SK-N-MC (cell line): Measurements from ENCODE around the gene LIF.

ENCODE experiments used
- DNase-seq: peaks from one replicate; pipeline ENCODE4 v3.0.0-alpha.2; 2011; ENCODE audit warnings: low read depth, low spot score
- H3K27ac ChIP-seq: fragments of 200-600 bp; sonication (generic); 2 replicates; pipeline ENCODE4 v1.5.1; 2016; ENCODE audit warnings: mixed run types
- H3K36me3 ChIP-seq: fragments of 200-600 bp; sonication (generic); 2 replicates; pipeline ENCODE4 v1.6.1; 2017; ENCODE audit warnings: antibody characterized with exemption, low read length, mixed read lengths; ENCODE audit not compliant: insufficient read depth
- H3K4me3 ChIP-seq: fragments of 200-600 bp; sonication (generic); 2 replicates; pipeline ENCODE4 v1.5.1; 2016
- H3K9ac ChIP-seq: fragments of 200-600 bp; sonication (generic); 2 replicates; pipeline ENCODE4 v1.8.0; 2017; ENCODE audit warnings: mixed run types, mixed read lengths; ENCODE audit not compliant: insufficient read length
- H3K9me3 ChIP-seq: fragments of 200-600 bp; sonication (generic); 2 replicates; pipeline ENCODE4 v1.6.1; 2017; ENCODE audit warnings: low read depth, mild to moderate bottlenecking, antibody characterized with exemption, low read length, moderate library complexity, mixed read lengths
- EZH2 ChIP-seq: fragments of 200-600 bp; sonication (generic); IDR thresholded peaks from one replicate; pipeline ENCODE4 v1.6.1; 2017; ENCODE audit warnings: antibody characterized with exemption
- FOXP2 ChIP-seq: optimal IDR thresholded peaks from 2 replicates; pipeline ENCODE3; 2011; ENCODE audit warnings: mild to moderate bottlenecking, moderate library complexity; ENCODE audit not compliant: insufficient read depth; ENCODE audit errors: extremely low read length, control extremely low read depth
- POLR2AphosphoS5 ChIP-seq: IDR thresholded peaks from 2 replicates; pipeline ENCODE4 v1.6.1; 2012; ENCODE audit warnings: mild to moderate bottlenecking, low read depth, low read length, borderline replicate concordance

The LIF gene

GRCh38 chr22:30214703-30215407 lies 31.7 kb downstream of the LIF start:
- no peak for DNase-seq
- Histone ChIP-seq H3K27ac (no peak overlapping the region), H3K36me3 (no peaks in the 10 kb centered on the region)

DNA sequence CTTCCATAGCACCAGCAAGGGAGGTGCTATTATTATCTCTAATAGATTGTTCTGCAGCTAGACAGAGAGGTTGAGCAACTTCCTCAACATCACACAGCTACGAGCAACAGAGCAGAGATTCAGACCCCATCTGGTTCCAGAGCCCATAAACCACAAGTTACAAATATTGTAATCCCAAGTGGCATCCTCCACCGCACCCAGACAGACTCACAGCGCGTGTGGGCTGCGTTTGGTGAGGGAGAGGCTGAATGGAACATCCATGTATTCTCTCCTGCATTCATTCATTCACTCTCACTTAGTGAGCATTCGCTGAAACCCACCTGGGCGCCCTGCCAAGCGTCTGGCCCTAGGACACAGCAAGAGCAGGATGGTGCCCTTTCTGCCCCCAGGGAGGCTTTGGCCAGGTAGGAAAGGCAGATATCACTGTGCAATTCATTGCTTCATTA lies 33.5 kb downstream of the LIF start:
- Histone ChIP-seq H3K9ac (no peak overlapping the region), H3K27ac (no peak overlapping the region), H3K4me3 (no peak overlapping the region), H3K36me3 (no peaks in the 10 kb centered on the region), H3K9me3 (no peaks in the 10 kb centered on the region)
- DNase-seq: no peak
- no peak for TF ChIP-seq POLR2AphosphoS5
- no peak for TF ChIP-seq FOXP2
- no peak for TF ChIP-seq EZH2

More at GRCh38 chr22:30214703-30215407, 31.7 kb downstream of the LIF start:
- TF ChIP-seq POLR2AphosphoS5: no peak
- no peak for TF ChIP-seq EZH2
- no peak for TF ChIP-seq FOXP2
- no peaks in the 10 kb centered on the region for H3K9me3 ChIP-seq
- no peak overlapping the region for H3K9ac ChIP-seq
- H3K4me3 ChIP-seq: no peak overlapping the region

GRCh38 chr22:30212363-30212995 lies 34.1 kb downstream of the LIF start:
- Histone ChIP-seq H3K36me3 (no peaks in the 10 kb centered on the region), H3K9ac (no peak overlapping the region), H3K27ac (no peak overlapping the region), H3K4me3 (no peak overlapping the region), H3K9me3 (no peaks in the 10 kb centered on the region)
- DNase-seq: no peak
- no peak for TF ChIP-seq POLR2AphosphoS5
- no peak for TF ChIP-seq FOXP2
- no peak for TF ChIP-seq EZH2

GRCh38 chr22:30211124-30211820 lies 35.3 kb downstream of the LIF start:
- H3K9ac ChIP-seq: no peak overlapping the region
- no peaks in the 10 kb centered on the region for H3K9me3 ChIP-seq
- H3K4me3 ChIP-seq: no peak overlapping the region
- TF ChIP-seq EZH2: no peak
- TF ChIP-seq FOXP2: no peak
- no peak for TF ChIP-seq POLR2AphosphoS5
- H3K27ac ChIP-seq: no peak overlapping the region
- H3K36me3 ChIP-seq: no peaks in the 10 kb centered on the region
- no peak for DNase-seq

- no peak overlapping the region for H3K4me3 ChIP-seq
- DNase-seq: no peak
- H3K9ac ChIP-seq: no peak overlapping the region
- no peaks in the 10 kb centered on the region for H3K36me3 ChIP-seq
- TF ChIP-seq POLR2AphosphoS5 (no peak), FOXP2 (no peak), EZH2 (no peak)
- H3K9me3 ChIP-seq: no peaks in the 10 kb centered on the region
- H3K27ac ChIP-seq: no peak overlapping the region
Measured at GRCh38 chr22:30210235-30210909, 36.2 kb downstream of the LIF start.

GRCh38 chr22:30209642-30210041 lies 36.9 kb downstream of the LIF start:
- H3K9me3 ChIP-seq: no peaks in the 10 kb centered on the region
- DNase-seq: no peak
- no peak overlapping the region for H3K27ac ChIP-seq
- no peak overlapping the region for H3K9ac ChIP-seq
- TF ChIP-seq EZH2 (no peak), FOXP2 (no peak), POLR2AphosphoS5 (no peak)
- no peak overlapping the region for H3K4me3 ChIP-seq
- no peaks in the 10 kb centered on the region for H3K36me3 ChIP-seq

GRCh38 chr22:30208631-30209603 lies 37.6 kb downstream of the LIF start:
- H3K9me3 ChIP-seq: no peaks in the 10 kb centered on the region
- H3K9ac ChIP-seq: no peak overlapping the region
- H3K4me3 ChIP-seq: no peak overlapping the region
- no peaks in the 10 kb centered on the region for H3K36me3 ChIP-seq
- no peak for DNase-seq
- no peak for TF ChIP-seq FOXP2
- TF ChIP-seq EZH2: no peak
- no peak for TF ChIP-seq POLR2AphosphoS5
- no peak overlapping the region for H3K27ac ChIP-seq

DNA sequence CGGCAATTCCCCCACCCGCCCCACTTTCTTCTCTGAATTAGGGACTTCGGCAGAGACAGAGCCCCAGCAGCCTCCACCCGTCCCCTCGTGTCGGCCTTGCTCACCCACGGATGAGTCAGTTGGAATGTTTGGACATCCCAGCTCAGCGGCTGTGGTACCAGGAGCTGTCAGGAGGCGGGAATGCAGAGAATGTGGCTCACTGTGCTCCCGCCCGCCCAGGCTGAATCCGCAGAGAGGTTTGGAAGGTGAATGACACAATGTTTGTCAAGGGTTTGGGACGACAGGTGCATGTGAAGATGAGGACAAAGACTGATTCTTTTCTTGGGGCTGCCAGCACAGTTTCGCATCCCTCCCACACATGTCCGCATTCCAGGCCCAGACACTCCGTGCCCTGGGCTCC lies 39.6 kb downstream of the LIF start:
- DNase-seq: no peak
- H3K9ac ChIP-seq: no peak overlapping the region
- no peaks in the 10 kb centered on the region for H3K36me3 ChIP-seq
- H3K4me3 ChIP-seq: no peak overlapping the region
- no peak overlapping the region for H3K27ac ChIP-seq
- TF ChIP-seq POLR2AphosphoS5: no peak
- TF ChIP-seq FOXP2: no peak
- TF ChIP-seq EZH2: no peak
- no peaks in the 10 kb centered on the region for H3K9me3 ChIP-seq
